IMR-90 (cell line): ENCODE results near the gene SYNPO. TPM values are rescaled to one million over a fixed set of nuclear protein-coding genes. Genes with fewer than 3 reads are reported as not detected.
A peak's percentile ranks its signal among the peaks of the same experiment; 100 is the strongest.

Experiments
- ATAC-seq: fragments of 200-7000 bp; cut with Tn5 transposase; 2 replicates; pipeline ENCODE4 v1.9.1; 2020; ENCODE audit warnings: low read depth, mild to moderate bottlenecking, moderate library complexity
- BruUV-seq: library from RNA; stranded (reverse); fragments of 400-500 nt; replicated peaks from 2 replicates; lab custom pipeline; 2021; lab: Mats Ljungman, UMichigan
- CTCF ChIA-PET: fragments of 300-600 bp; formaldehyde crosslinking; extraction: SDS; loops from one replicate; lab custom pipeline; 2021; ENCODE audit warnings: antibody characterized with exemption; lab: Yijun Ruan, JAX
- POLR2A ChIA-PET: fragments of 300-600 bp; sonication (Branson Sonifier 250); formaldehyde crosslinking; loops from one replicate; lab custom pipeline; 2022; ENCODE audit warnings: antibody characterized with exemption; ENCODE audit not compliant: unreplicated experiment; lab: Charles Lee
- DNase-seq: peaks from one replicate; pipeline ENCODE4 v3.0.0; 2013
- H2AFZ ChIP-seq: replicated peaks from 2 replicates; pipeline ENCODE3; 2013; ENCODE audit warnings: low read length, mild to moderate bottlenecking; ENCODE audit not compliant: poor library complexity
- H2AK5ac ChIP-seq: 2 replicates; pipeline ENCODE4 v1.6.1; 2013; ENCODE audit warnings: low read depth, low read length, inconsistent platforms
- H2AK9ac ChIP-seq: replicated peaks from 2 replicates; pipeline ENCODE3; 2013; ENCODE audit warnings: mild to moderate bottlenecking, low read depth, low read length, moderate library complexity; ENCODE audit not compliant: poor library complexity
- H2BK120ac ChIP-seq: 2 replicates; pipeline ENCODE4 v1.6.1; 2013; ENCODE audit warnings: low read depth, low read length, inconsistent platforms
- H2BK15ac ChIP-seq: 3 replicates; pipeline ENCODE4 v1.6.1; 2013; ENCODE audit warnings: low read depth, low read length, inconsistent platforms
- H2BK20ac ChIP-seq: 2 replicates; pipeline ENCODE4 v1.6.1; 2013; ENCODE audit warnings: low read depth, mild to moderate bottlenecking, inconsistent platforms, low read length, moderate library complexity
- H2BK5ac ChIP-seq: 2 replicates; pipeline ENCODE4 v1.6.1; 2013; ENCODE audit warnings: mild to moderate bottlenecking, low read depth, low read length, inconsistent platforms; ENCODE audit not compliant: poor library complexity, severe bottlenecking
- H3K14ac ChIP-seq: replicated peaks from 2 replicates; pipeline ENCODE4 v1.6.1; 2013; ENCODE audit warnings: low read depth, low read length, inconsistent platforms
- H3K18ac ChIP-seq: 2 replicates; pipeline ENCODE4 v1.6.1; 2013; ENCODE audit warnings: low read depth, low read length, control low read depth
- H3K23ac ChIP-seq: 2 replicates; pipeline ENCODE4 v1.6.1; 2013; ENCODE audit warnings: low read depth, low read length, inconsistent platforms
- H3K27ac ChIP-seq: 2 replicates; pipeline ENCODE4 v1.5.1; 2013; ENCODE audit warnings: mild to moderate bottlenecking, control low read depth, low read length; ENCODE audit not compliant: insufficient read depth
- H3K27me3 ChIP-seq: 2 replicates; pipeline ENCODE4 v1.6.1; 2013; ENCODE audit warnings: low read length; ENCODE audit not compliant: control insufficient read depth, insufficient read depth
- H3K36me3 ChIP-seq: 2 replicates; pipeline ENCODE4 v1.6.1; 2013; ENCODE audit warnings: low read length, mixed read lengths; ENCODE audit not compliant: control insufficient read depth, insufficient read depth
- H3K4ac ChIP-seq: 2 replicates; pipeline ENCODE4 v1.6.1; 2013; ENCODE audit warnings: low read depth, low read length, inconsistent platforms
- H3K4me1 ChIP-seq: 2 replicates; pipeline ENCODE4 v1.6.1; 2013; ENCODE audit warnings: low read length, mixed read lengths; ENCODE audit not compliant: control insufficient read depth, insufficient read depth
- H3K4me2 ChIP-seq: 2 replicates; pipeline ENCODE4 v1.6.1; 2013; ENCODE audit warnings: low read depth, mild to moderate bottlenecking, control low read depth, low read length, moderate library complexity
- H3K4me3 ChIP-seq: 2 replicates; pipeline ENCODE4 v1.5.1; 2013; ENCODE audit warnings: low read depth, mild to moderate bottlenecking, control low read depth, low read length, moderate library complexity; ENCODE audit not compliant: insufficient read depth
- H3K56ac ChIP-seq: 2 replicates; pipeline ENCODE4 v1.6.1; 2013; ENCODE audit warnings: low read length, inconsistent platforms; ENCODE audit not compliant: insufficient read depth; ENCODE audit errors: extremely low read depth
- H3K79me1 ChIP-seq, 2 experiments: 2 replicates each; pipeline ENCODE4 v1.6.1; 2013; ENCODE audit warnings: low read length in 2 of 2, inconsistent platforms in 1 of 2, low read depth in 1 of 2
- H3K9ac ChIP-seq: 2 replicates; pipeline ENCODE4 v1.6.1; 2013; ENCODE audit warnings: low read depth, low read length, control low read depth
- H3K9me1 ChIP-seq: 2 replicates; pipeline ENCODE4 v1.6.1; 2013; ENCODE audit warnings: low read length, inconsistent platforms; ENCODE audit not compliant: insufficient read depth
- H3K9me3 ChIP-seq: 2 replicates; pipeline ENCODE4 v1.6.1; 2013; ENCODE audit warnings: low read length; ENCODE audit not compliant: control insufficient read depth, insufficient read depth
- H4K20me1 ChIP-seq: 2 replicates; pipeline ENCODE4 v1.6.1; 2013; ENCODE audit warnings: low read length, inconsistent platforms; ENCODE audit not compliant: insufficient read depth
- H4K5ac ChIP-seq: 2 replicates; pipeline ENCODE4 v1.6.1; 2013; ENCODE audit warnings: mild to moderate bottlenecking, low read depth, low read length, control low read depth
- H4K8ac ChIP-seq, 2 experiments: 2 replicates each; pipeline ENCODE4 v1.6.1; 2013; ENCODE audit warnings: low read depth in 2 of 2, low read length in 2 of 2, control low read depth in 1 of 2, inconsistent platforms in 1 of 2
- H4K91ac ChIP-seq: 2 replicates; pipeline ENCODE4 v1.6.1; 2013; ENCODE audit warnings: low read depth, low read length, inconsistent platforms; ENCODE audit not compliant: insufficient read depth
- CTCF ChIP-seq: conservative IDR thresholded peaks from 2 replicates; pipeline ENCODE4 v1.5.1; 2012; ENCODE audit warnings: mild to moderate bottlenecking, low read depth, low read length, improper control_type of control experiment
- FOS ChIP-seq: fragments of 150-350 bp; IDR thresholded peaks from 2 replicates; pipeline ENCODE4 v1.6.1; 2016; ENCODE audit warnings: low read depth, low read length
- MAZ ChIP-seq: IDR thresholded peaks from 2 replicates; pipeline ENCODE4 v1.6.1; 2012; ENCODE audit warnings: low read depth, mild to moderate bottlenecking, low read length, improper control_type of control experiment, moderate library complexity, borderline replicate concordance
- NFE2L2 ChIP-seq: fragments of 150-350 bp; IDR thresholded peaks from 2 replicates; pipeline ENCODE4 v1.6.1; 2016; ENCODE audit warnings: low read depth, mild to moderate bottlenecking, low read length
- RCOR1 ChIP-seq: IDR thresholded peaks from 2 replicates; pipeline ENCODE4 v1.6.1; 2012; ENCODE audit warnings: mild to moderate bottlenecking, low read length, improper control_type of control experiment; ENCODE audit not compliant: insufficient replicate concordance
- RFX5 ChIP-seq: IDR thresholded peaks from 2 replicates; pipeline ENCODE4 v1.8.0; 2012; ENCODE audit warnings: low read depth, mild to moderate bottlenecking, low read length, moderate library complexity
- USF2 ChIP-seq: fragments of 150-350 bp; IDR thresholded peaks from 2 replicates; pipeline ENCODE4 v1.6.1; 2017; ENCODE audit warnings: mild to moderate bottlenecking, antibody characterized with exemption, low read length, low read depth
- WGBS, 2 experiments: methylation state at CpG; one replicate each; pipeline versions ENCODE4 v1.1.5 to v1.1.7; 2013; ENCODE audit warnings: missing lambda C conversion rate in 2 of 2; ENCODE audit not compliant: insufficient read length in 1 of 2; ENCODE audit errors: extremely low coverage in 2 of 2; 5-methylcytosine and 5-hydroxymethylcytosine counted together
- dilution Hi-C: fragments of 300-500 bp; cut with HindIII; formaldehyde crosslinking; loops from one replicate; pipeline ENCODE4 v1.14.3; 2018; ENCODE audit warnings: low sequenced_read_pairs; ENCODE audit not compliant: unreplicated experiment
- in situ Hi-C: fragments of 300-500 bp; cut with MboI; formaldehyde crosslinking; loops from 3 replicates; pipeline ENCODE4 v1.14.3; 2019; ENCODE audit warnings: low sequenced_read_pairs, inconsistent platforms, mixed read lengths
- intact Hi-C: fragments of 100-400 bp; cut with micrococcal nuclease; formaldehyde crosslinking; loops from 2 replicates; pipeline ENCODE4 v1.10.0; 2022
- polyA plus RNA-seq, 3 experiments: library from polyadenylated mRNA; depleted of rRNA; stranded (reverse); fragments of >200 nt; gene quantifications; 2 replicates each; pipeline ENCODE4 v1.2.3, GENCODE V29; 2012; ENCODE audit warnings: low replicate concordance in 1 of 3
- total RNA-seq: library from RNA; depleted of rRNA; stranded (reverse); fragments of >200 nt; gene quantifications from 2 replicates; pipeline ENCODE4 v1.2.3, GENCODE V29; 2012

The SYNPO gene
- total and polyA plus RNA-seq, 2 of the 4 experiments (the other 2 are of a cell fraction): 3.0 to 24.8 TPM

- Histone ChIP-seq H3K4me3 (no peak overlapping the region), H3K23ac (no peak overlapping the region), H3K14ac (no peak overlapping the region), H2BK120ac (0 out of 2 replicates have a peak overlapping the region, but pooled peaks have one; percentile 9), H4K91ac (no peak overlapping the region; the same call in 1 of the 2 replicates), H3K4ac (no peak overlapping the region), H3K9me3 (no peaks in the 10 kb centered on the region), H2AFZ (no peak overlapping the region), H2BK5ac (no peak overlapping the region), H3K9me1 (no peaks in the 10 kb centered on the region), H4K20me1 (no peaks in the 10 kb centered on the region), H2AK5ac (peak overlapping the region; percentile 30; the same call in 1 of the 2 replicates), H2BK15ac (no peak overlapping the region), H2BK20ac (no peak overlapping the region), H3K36me3 (no peaks in the 10 kb centered on the region), H4K5ac (no peak overlapping the region), H3K4me2 (no peak overlapping the region), H3K18ac (no peak overlapping the region), H3K27ac (no peak overlapping the region), H3K4me1 (peaks cover 7% of the 10 kb centered on the region), H3K9ac (no peak overlapping the region), H4K8ac (no peak overlapping the region), H3K27me3 (no peaks in the 10 kb centered on the region; the same call in 1 of the 2 replicates), H2AK9ac (no peak overlapping the region), H3K56ac (no peak overlapping the region), H3K79me1 (no peaks in the 10 kb centered on the region)
- ChIA-PET CTCF (no interaction called here), POLR2A (no interaction called here)
- intact Hi-C loops: no loop called here
- in situ Hi-C loops: no loop called here
- 60% methylated on average over 3 of the region's 25 CpGs; no CpG with 5 or more reads in 1 of the 2 experiments for WGBS, 2 experiments
- ATAC-seq (no peak; the same call in 1 of the 2 replicates), DNase-seq (no peak)
- BruUV-seq: no TSS peak
- TF ChIP-seq RFX5 (no peak), CTCF (no peak), FOS (no peak), USF2 (no peak), MAZ (no peak), RCOR1 (no peak), NFE2L2 (no peak)
- dilution Hi-C loops: no loop called here
These were observed 39.6 kb upstream of the SYNPO start for GRCh38 chr5:150600616-150601490.
